Right lung (tissue), 5 donors: ENCODE results near the gene GAS6. TPM values are rescaled to one million over a fixed set of nuclear protein-coding genes. Genes with fewer than 3 reads are reported as not detected.
"Not testable (repeated sequence)": the region's sequence is repeated elsewhere in the genome, so short reads cannot be mapped to it uniquely, and the experiment has no call there.

Experiments used
- DNase-seq, 2 donors: peaks; one replicate each; pipeline ENCODE4 v3.0.0-alpha.2; 2013
- polyA plus RNA-seq, 5 donors: library from polyadenylated mRNA; unstranded; fragments of 120-200 nt; gene quantifications; one replicate each; pipeline versions ENCODE4 v1.2.1 to v1.2.3, GENCODE V29; 2013; ENCODE audit warnings: inconsistent platforms in 1 of 5, low replicate concordance in 1 of 5; ENCODE audit not compliant: insufficient read length in 5 of 5, insufficient read depth in 1 of 5

GAS6 gene
- polyA plus RNA-seq, 5 donors, result 20.7 to 44.3 (median 30.2) TPM

- no peak for DNase-seq
Observed at GRCh38 chr13:113794764-113795173, 69.1 kb downstream of the GAS6 start.

- no peak for DNase-seq
Observed at GRCh38 chr13:113794086-113794485, 69.8 kb downstream of the GAS6 start.

GRCh38 chr13:113793718-113794085 lies 70.2 kb downstream of the GAS6 start:
- no peak for DNase-seq

- DNase-seq, result no peak
Observed at GRCh38 chr13:113792886-113793717, 70.8 kb downstream of the GAS6 start.

GRCh38 chr13:113792236-113792770 lies 71.6 kb downstream of the GAS6 start:
- no peak for DNase-seq

GRCh38 chr13:113791761-113792160 lies 72.1 kb downstream of the GAS6 start:
- no peak for DNase-seq

GRCh38 chr13:113791226-113791625 lies 72.7 kb downstream of the GAS6 start:
- no peak for DNase-seq

GRCh38 chr13:113789931-113790330 lies 73.9 kb downstream of the GAS6 start:
- DNase-seq, result not testable (repeated sequence)

GRCh38 chr13:113789167-113789566 lies 74.7 kb downstream of the GAS6 start:
- no peak for DNase-seq

- no peak for DNase-seq
Observed at GRCh38 chr13:113788413-113789135, 75.3 kb downstream of the GAS6 start.

- DNase-seq, result no peak
Observed at GRCh38 chr13:113787694-113788093, 76.2 kb downstream of the GAS6 start.

- DNase-seq, result no peak
Observed at GRCh38 chr13:113786262-113786841, 77.5 kb downstream of the GAS6 start.

- no peak for DNase-seq
Observed at GRCh38 chr13:113785051-113786010, 78.5 kb downstream of the GAS6 start.

GRCh38 chr13:113784645-113785024 lies 79.2 kb downstream of the GAS6 start:
- no peak for DNase-seq

GRCh38 chr13:113783966-113784644 lies 79.8 kb downstream of the GAS6 start:
- no peak for DNase-seq

GRCh38 chr13:113783200-113783881 lies 80.5 kb downstream of the GAS6 start:
- DNase-seq, result no peak

GRCh38 chr13:113782472-113782871 lies 81.4 kb downstream of the GAS6 start:
- DNase-seq, result no peak

GRCh38 chr13:113781571-113781970 lies 82.3 kb downstream of the GAS6 start:
- DNase-seq, result no peak

- DNase-seq, result no peak
Observed at GRCh38 chr13:113777311-113778260, 86.3 kb downstream of the GAS6 start.
